Colonic mucosa (tissue), 4 donors: ENCODE results near the gene CFAP46. TPM values are rescaled to one million over a fixed set of nuclear protein-coding genes. Genes with fewer than 3 reads are reported as not detected.

Experiments
- DNase-seq: peaks from one replicate; pipeline ENCODE4 v3.0.0-alpha.2; 2020
- H3K27ac ChIP-seq: fragments of 200-600 bp; one replicate; pipeline ENCODE4 v1.8.0; 2021
- H3K27me3 ChIP-seq: fragments of 200-600 bp; one replicate; pipeline ENCODE4 v1.8.0; 2021
- H3K36me3 ChIP-seq: fragments of 200-600 bp; one replicate; pipeline ENCODE4 v1.8.0; 2021
- H3K4me1 ChIP-seq: fragments of 200-600 bp; one replicate; pipeline ENCODE4 v1.8.0; 2021; ENCODE audit warnings: mild to moderate bottlenecking
- H3K4me3 ChIP-seq: fragments of 200-600 bp; one replicate; pipeline ENCODE4 v1.8.0; 2021
- H3K9ac ChIP-seq, 2 donors: one replicate each; pipeline ENCODE4 v1.7.0; 2013; ENCODE audit warnings: control low read depth in 2 of 2, low read depth in 2 of 2, low read length in 2 of 2
- H3K9me3 ChIP-seq: fragments of 200-600 bp; one replicate; pipeline ENCODE4 v1.8.0; 2021
- CTCF ChIP-seq: fragments of 200-600 bp; IDR thresholded peaks from one replicate; pipeline ENCODE4 v1.8.0; 2022; ENCODE audit warnings: antibody characterized with exemption, mild to moderate bottlenecking
- intact Hi-C: fragments of 100-400 bp; cut with DNase I; formaldehyde crosslinking; loops from one replicate; pipeline ENCODE4 v1.14.1; 2022
- total RNA-seq, 2 donors: library from RNA; stranded (reverse); fragmentation: NEBNext Ultra II Directional in 1 of 2; extraction: Animal tissue kit (Norgen Biotek cat#: 25700) in 1 of 2; gene quantifications; one replicate each; pipeline ENCODE4 v1.2.1, GENCODE V29; 2021
- donor health status: healthy.
- donor health status: DM: no; HTN: no; CAD: no.
- donor health status: DM: no; HTN: no; CAD: no.

The CFAP46 gene
- total RNA-seq, 2 donors from 2014 or later = 0.13 TPM; not detected in 1

DNA sequence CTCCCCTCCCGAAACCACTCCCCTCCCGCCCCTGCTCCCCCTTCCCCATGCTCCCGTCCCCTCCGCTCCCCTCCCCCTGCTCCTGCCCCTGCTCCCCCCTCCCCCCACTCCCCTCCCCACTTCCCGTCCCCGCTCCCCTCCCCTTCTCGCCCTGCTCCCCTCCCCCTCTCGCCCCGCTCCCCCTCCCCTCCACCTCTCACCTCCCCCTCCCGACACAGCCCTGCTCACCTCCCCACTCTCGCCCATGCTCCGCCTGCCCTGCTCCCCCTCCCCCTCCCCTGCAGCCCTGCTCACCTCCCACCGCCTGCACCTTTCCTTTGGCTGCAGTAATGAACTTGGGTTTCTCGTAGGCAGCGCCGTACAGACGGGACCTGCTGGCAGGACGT lies 106.5 kb downstream of the CFAP46 start:
- no peak for DNase-seq
- Histone ChIP-seq H3K4me1 (no peaks in the 10 kb centered on the region), H3K9me3 (no peaks in the 10 kb centered on the region), H3K36me3 (no peaks in the 10 kb centered on the region), H3K9ac (no peak overlapping the region), H3K4me3 (no peak overlapping the region), H3K27ac (no peak overlapping the region), H3K27me3 (peaks cover 10% of the 10 kb centered on the region)
- intact Hi-C loops = loop anchor here (5.0 kb wide), 1 partner anchor 286 kb away; no protein-coding TSS in a partner anchor
- TF ChIP-seq CTCF = no peak

- Histone ChIP-seq H3K27ac (no peak overlapping the region), H3K4me3 (no peak overlapping the region), H3K27me3 (peaks cover 10% of the 10 kb centered on the region), H3K9me3 (no peaks in the 10 kb centered on the region), H3K9ac (no peak overlapping the region), H3K36me3 (no peaks in the 10 kb centered on the region), H3K4me1 (no peaks in the 10 kb centered on the region)
- intact Hi-C loops = loop anchor here (5.0 kb wide), 1 partner anchor 287 kb away; no protein-coding TSS in a partner anchor
- no peak for DNase-seq
- TF ChIP-seq CTCF = no peak
Observed at GRCh38 chr10:132834891-132835847, 107.2 kb downstream of the CFAP46 start.

GRCh38 chr10:132834311-132834761 lies 108.0 kb downstream of the CFAP46 start:
- H3K4me3 ChIP-seq = no peak overlapping the region
- no peak for TF ChIP-seq CTCF
- H3K9me3 ChIP-seq = no peaks in the 10 kb centered on the region
- no peaks in the 10 kb centered on the region for H3K4me1 ChIP-seq
- intact Hi-C loops = no loop called here
- no peak overlapping the region for H3K9ac ChIP-seq
- no peak overlapping the region for H3K27ac ChIP-seq
- peaks cover 10% of the 10 kb centered on the region for H3K27me3 ChIP-seq
- no peak for DNase-seq
- H3K36me3 ChIP-seq = no peaks in the 10 kb centered on the region

DNA sequence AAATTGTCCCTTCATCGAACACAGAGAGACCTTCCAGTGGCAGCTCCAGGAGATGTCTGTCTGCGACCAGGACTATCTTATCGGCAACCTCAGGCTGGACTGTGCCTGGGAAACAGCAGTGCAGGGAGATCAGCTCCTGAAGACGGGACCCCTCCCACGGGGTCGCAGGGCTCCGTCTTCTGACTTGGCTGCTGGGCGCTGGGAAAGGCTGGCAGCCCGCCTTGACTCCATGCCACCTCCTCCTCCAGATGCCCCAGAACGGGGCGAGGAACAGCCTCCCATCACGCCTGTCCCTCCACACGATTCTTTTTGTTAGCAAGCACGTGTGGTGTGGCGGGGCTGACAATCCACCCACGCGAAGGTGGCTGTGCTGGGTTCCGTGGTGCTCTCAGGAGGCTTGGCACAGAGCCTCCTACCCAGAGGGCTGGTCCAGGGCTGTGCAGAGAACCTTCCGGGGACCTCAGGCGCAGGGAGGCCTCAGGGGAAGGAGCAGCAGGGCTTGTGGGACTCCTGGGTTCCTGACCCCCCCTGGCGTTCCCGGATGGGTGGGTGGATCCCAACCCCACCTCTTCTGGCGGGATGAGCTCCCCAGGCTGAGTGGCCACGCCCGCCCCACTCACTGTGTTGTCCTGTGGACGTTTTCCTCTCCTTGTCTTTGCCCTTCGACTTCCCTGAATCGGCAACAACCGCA lies 108.8 kb downstream of the CFAP46 start:
- Histone ChIP-seq H3K27ac (no peak overlapping the region), H3K9me3 (no peaks in the 10 kb centered on the region), H3K36me3 (no peaks in the 10 kb centered on the region), H3K4me3 (no peak overlapping the region), H3K4me1 (no peaks in the 10 kb centered on the region), H3K27me3 (peaks cover 10% of the 10 kb centered on the region), H3K9ac (no peak overlapping the region)
- no peak for TF ChIP-seq CTCF
- DNase-seq = no peak
- intact Hi-C loops = no loop called here

- no peak for DNase-seq
- Histone ChIP-seq H3K4me3 (no peak overlapping the region), H3K9me3 (no peaks in the 10 kb centered on the region), H3K36me3 (no peaks in the 10 kb centered on the region), H3K9ac (no peak overlapping the region), H3K4me1 (no peaks in the 10 kb centered on the region), H3K27me3 (peaks cover 10% of the 10 kb centered on the region), H3K27ac (no peak overlapping the region)
- intact Hi-C loops = no loop called here
- TF ChIP-seq CTCF = no peak
Observed at GRCh38 chr10:132832186-132832969, 110.0 kb downstream of the CFAP46 start.
